Measurements from ENCODE around the gene OR52I1.

The OR52I1 gene

DNA sequence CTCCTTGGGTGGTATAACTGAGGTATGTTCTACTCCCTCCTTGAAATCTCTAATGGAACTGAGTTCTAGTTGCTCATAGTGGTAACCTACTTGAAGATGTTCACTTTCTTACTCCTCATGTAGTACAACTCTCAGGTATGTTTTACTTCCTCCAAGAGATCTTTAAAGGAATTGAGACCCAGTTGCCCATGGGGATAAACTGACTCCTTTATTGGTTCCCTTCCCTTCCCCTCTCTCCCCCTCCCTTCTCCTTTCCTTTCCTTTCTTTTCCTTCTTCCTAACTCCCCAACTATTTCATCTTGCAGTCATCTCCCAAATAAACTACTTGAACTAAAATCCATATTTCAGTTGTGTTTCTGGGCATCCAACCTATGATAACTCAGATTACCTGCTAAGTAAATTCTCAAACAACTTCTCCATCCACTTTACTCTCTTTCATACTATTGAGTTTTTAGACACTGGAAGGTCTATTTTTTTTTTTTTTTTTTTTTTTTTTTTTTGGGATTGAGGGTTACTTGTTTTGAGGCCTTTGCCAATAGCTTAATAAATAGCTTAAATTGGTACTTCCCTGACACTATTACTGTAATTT is 22.1 kb downstream of the OR52I1 start:
- no peak for DNase-seq

DNA sequence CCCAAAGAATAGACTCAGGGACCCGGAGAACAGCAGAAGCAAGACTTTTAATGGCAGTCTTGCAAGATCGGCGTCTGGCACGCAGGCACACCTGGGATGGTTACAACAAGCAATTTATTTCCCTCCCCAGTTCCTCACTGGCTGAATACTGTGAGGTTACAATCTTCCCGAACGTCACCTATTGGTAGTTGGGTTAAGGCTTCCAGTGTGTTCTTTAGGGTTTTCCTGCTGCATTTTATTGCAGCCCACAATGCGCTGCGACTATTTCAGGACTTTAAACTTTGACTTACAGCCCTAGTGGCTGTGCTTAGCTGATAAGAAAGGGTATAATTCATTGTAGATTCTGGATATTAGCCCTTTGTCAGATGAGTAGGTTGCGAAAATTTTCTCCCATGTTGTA is 25.7 kb downstream of the OR52I1 start:
- no peak for DNase-seq

DNA sequence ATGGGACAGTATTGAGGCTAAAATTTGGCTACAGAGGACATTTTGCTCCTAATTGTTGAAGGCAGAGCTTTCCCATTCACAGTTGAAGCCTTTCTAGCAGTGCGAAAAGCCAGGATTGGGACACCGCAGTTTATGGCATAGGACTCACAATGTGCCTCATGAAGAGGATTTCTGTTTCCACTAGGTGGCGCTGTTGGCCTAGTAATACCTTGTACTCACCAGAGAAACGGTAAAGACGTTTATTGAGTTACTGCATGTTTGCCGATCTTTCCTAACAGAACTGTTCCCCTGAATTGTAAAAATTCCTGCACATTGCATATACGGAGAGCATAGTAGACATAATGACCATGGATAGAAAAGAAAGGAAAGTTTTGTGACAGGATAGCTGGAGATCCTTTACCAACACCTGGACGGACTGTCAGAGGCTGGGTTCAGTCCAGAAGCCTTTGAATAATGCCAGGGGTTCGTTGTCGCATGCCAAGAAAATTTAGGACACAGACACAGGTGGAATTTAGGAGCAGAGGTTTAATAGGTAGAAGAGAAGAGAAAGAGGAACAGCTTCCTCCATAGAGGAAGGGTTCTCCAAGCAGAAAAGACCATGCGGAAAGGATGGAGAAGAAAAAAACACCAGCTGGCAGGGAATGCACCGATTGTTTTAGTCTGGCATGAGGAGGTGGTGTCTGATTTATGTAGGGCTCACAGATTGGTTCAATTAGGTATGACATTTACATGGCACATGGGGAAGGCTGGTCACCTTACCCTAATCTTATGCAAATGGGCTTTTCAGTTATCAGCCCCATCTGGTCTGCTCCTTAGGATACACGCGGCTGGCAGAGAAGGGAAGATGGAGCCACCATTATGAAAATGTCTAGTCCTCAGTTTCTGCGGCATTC is 32.6 kb downstream of the OR52I1 start:
- peak; percentile 21 for DNase-seq

DNA sequence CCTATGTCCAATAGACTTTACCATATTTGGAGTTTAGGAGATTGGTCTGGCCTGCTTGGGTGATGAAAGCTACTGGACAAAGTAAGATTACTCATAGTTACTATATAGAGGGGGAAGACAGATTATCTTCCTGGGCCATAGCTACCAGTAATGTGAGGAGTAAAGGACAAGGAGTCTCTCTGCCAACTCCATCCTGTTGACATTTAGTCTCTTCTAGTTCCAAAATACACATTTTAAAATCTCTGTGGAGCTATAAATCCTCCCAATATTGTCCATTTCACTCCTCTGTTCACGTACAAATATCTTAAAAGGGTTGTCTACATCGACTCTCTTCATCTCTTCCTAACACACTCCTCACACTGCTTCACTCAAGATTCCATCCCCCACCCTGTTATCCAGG is 42.3 kb downstream of the OR52I1 start:
- DNase-seq, result no peak

DNA sequence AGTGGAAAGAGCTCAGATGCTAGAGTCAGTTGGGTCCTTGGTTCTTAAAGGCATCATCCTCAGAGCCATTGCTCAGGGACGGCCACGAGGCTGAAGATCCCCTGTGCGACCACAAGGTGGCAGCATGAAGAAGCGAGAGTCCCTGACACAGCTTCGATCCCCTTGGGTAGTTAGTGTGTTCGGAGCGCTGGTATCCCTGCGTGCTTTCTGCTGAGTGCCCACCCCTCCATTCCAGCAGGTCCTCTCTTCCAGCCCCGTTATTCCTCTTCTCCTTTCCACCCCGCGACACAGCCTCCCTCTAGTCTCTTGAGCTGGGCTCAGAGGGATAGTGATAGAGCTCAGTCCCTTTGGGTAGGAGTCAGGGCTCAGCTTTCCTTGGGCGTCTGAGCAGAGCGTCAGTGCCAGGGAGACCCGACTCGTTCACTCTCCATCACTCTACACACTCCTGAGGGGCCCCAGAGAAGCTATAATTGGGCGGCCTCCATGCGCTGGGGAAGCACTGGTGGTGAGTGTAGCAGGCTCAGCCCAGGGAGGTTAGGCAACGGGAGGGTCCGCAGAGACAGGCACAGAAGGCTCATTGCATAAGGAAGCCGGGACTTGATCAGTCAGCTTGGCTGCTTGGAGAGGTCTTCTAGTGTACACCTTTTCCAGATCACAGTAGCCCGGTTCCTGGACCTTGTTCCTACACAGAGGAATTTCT is 43.3 kb downstream of the OR52I1 start, which contains the start of gene OR51D1:
TSS of gene OR51D1 (plus strand) at position 516 of the 700 bp plus-strand sequence. CDS start 2,314 bp downstream, outside the sequence.
- peak; percentile 59 for DNase-seq

DNA sequence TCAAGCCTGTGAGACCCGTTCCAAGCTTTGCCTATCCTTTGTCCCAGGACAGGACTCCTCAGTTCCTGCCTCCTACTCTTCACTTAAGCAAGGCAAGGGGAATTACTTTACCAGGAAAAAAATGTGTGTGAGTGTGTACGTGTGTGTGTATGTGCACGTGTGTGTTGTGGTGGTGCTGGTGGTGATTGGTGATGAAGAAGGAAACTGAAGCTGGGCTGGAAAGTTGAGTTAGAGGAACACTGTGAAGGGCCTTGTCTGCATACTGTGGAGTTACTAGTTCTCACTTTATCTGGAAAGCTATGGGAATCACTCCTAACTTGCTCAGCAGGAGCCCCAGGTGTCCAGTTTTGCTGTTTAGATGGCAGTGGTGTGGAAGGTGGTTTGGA is 43.8 kb downstream of the OR52I1 start:
- no peak for DNase-seq

DNA sequence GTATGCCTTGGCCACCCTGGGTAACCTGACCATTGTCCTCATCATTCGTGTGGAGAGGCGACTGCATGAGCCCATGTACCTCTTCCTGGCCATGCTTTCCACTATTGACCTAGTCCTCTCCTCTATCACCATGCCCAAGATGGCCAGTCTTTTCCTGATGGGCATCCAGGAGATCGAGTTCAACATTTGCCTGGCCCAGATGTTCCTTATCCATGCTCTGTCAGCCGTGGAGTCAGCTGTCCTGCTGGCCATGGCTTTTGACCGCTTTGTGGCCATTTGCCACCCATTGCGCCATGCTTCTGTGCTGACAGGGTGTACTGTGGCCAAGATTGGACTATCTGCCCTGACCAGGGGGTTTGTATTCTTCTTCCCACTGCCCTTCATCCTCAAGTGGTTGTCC is 46.1 kb downstream of the OR52I1 start:
- no peak for DNase-seq

DNA sequence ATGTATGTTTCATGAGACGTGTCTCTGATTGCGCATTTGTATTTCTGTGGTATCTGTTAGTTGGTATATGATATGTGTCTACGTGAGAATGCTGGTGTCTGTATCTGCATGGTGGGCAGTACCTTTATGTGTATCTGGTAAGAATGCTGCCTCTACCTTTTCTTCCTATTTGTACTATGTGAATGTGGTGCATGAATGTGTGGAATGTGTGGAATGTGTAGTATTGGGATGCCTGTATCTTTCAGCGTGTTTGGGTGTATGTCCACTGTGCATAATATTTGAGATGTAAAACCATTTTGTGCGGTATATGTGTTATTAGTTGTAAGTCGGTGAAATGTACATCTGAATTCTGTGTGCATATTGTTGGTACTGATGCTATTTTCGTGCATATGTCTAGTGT is 47.7 kb downstream of the OR52I1 start:
- DNase-seq, result no peak

DNA sequence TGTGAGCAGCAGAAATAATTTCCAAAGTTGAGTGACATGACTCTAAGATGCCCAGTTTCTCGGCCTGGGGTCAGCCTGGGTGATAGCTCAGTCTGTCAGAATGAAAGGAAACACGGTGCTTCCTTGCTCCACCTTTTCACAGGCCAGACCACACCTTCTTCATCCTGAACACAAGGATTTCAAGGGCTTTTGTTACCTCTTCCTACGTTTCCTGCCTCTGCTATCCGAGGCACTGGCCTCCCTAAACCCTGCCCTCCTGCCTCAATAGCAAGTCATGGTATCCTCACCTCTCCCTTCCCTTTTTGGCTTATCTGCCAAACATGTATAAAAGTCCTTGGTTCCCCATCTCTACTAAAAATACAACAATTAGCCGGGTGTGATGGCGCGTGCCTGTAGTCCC is 48.2 kb downstream of the OR52I1 start:
- DNase-seq, result no peak

DNA sequence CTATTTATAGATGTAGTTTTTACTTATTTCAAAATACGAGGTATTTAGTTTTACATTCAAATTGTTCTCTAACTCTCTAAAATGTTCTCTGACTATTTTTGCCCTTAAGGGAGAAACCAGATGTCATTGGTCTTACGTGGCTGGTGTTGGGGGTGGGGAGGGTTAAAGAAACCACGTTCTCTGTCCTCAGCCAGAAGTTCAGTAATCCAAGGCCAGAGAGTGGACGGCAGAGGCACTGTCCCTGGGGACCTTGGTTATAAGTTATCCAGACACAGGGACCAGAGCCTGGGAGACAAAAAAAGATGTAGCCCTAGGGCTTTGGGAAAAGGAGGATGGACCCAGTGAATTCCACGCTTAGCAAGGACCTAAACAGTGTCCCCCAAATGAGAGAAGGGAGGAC is 49.2 kb downstream of the OR52I1 start:
- DNase-seq, result no peak

DNA sequence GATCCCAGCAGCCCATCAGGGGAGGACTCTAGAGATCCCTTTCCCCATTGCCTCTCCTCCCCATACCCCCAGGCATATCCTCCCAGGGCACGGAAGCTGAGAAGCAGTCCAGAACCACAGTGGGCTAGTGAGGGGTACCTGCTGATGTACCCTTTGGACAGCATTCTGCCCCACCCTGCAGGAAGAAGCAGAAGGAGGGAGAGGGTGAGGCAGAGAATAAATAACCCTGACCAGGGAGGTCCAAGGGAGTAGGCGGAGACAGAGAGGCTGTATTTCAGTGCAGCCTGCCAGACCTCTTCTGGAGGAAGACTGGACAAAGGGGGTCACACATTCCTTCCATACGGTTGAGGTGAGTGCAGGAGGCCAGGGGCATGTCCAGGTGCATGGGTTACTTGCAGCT is 49.8 kb downstream of the OR52I1 start, which contains the start of gene OR51E1:
TSS of gene OR51E1 (plus strand) at position 301 of the 400 bp plus-strand sequence. CDS start 8,545 bp downstream, outside the sequence.
- no peak for DNase-seq

DNA sequence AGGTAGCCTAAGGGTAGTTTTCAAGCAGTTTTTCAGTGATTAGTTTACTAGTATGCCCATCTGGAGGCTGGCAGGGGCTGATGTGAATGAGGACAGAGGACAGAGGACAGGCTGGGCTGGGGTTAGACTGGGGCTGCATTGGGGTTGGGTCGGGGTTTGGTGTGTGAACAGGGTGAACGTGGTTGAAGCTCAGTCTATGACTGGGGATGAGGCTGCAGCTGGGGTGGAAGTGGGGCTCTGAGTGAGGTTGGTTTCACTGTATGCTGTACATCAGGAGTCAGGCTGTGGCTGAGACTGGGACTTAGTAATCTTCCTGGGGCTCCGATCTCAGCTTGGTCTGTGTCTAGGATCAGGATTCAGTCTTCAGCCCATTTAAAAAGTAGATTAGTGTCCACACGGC is 50.4 kb downstream of the OR52I1 start:
- DNase-seq, result no peak
